Heart left ventricle (tissue), 16 donors: ENCODE results near the gene LIMS2. TPM values are rescaled to one million over a fixed set of nuclear protein-coding genes. Genes with fewer than 3 reads are reported as not detected.

ENCODE experiments used
- ATAC-seq, 4 donors: fragments of 200-7000 bp; cut with Tn5 transposase; one replicate each; pipeline ENCODE4 v1.9.1; 2020 to 2022; ENCODE audit warnings: moderate library complexity in 4 of 4, mild to moderate bottlenecking in 3 of 4, moderate number of reproducible peaks in 1 of 4
- DNase-seq, 5 donors: peaks; one replicate each; pipeline ENCODE4 v3.0.0-alpha.2; 2020
- H3K27ac ChIP-seq, 12 donors: fragments of 200-600 bp; sonication (generic) in 4 of 12; one replicate each; pipeline versions ENCODE4 v1.5.0 to v1.8.0; 2016 to 2022; ENCODE audit warnings: mild to moderate bottlenecking in 2 of 12
- H3K27me3 ChIP-seq, 9 donors: fragments of 200-600 bp; sonication (generic) in 2 of 9; one replicate each; pipeline versions ENCODE4 v1.5.1 to v1.8.0; 2016 to 2022; ENCODE audit warnings: mild to moderate bottlenecking in 3 of 9
- H3K36me3 ChIP-seq, 9 donors: fragments of 200-600 bp; sonication (generic) in 2 of 9; one replicate each; pipeline versions ENCODE4 v1.5.0 to v1.8.0; 2018 to 2022; ENCODE audit warnings: mild to moderate bottlenecking in 2 of 9
- H3K4me1 ChIP-seq, 12 donors: fragments of 200-600 bp; sonication (generic) in 4 of 12; one replicate each; pipeline versions ENCODE4 v1.5.0 to v1.8.0; 2016 to 2022; ENCODE audit warnings: mild to moderate bottlenecking in 3 of 12
- H3K4me3 ChIP-seq, 12 donors: fragments of 200-600 bp; sonication (generic) in 4 of 12; one replicate each; pipeline versions ENCODE4 v1.5.0 to v1.8.0; 2017 to 2022; ENCODE audit warnings: mild to moderate bottlenecking in 9 of 12, moderate library complexity in 4 of 12
- H3K9me3 ChIP-seq, 12 donors: fragments of 200-600 bp; sonication (generic) in 4 of 12; one replicate each; pipeline versions ENCODE4 v1.5.0 to v1.8.0; 2016 to 2022; ENCODE audit warnings: mild to moderate bottlenecking in 1 of 12
- CTCF ChIP-seq, 12 donors: fragments of 200-600 bp; sonication (generic) in 4 of 12; IDR thresholded peaks; one replicate each; pipeline versions ENCODE4 v1.5.0 to v1.8.0; 2018 to 2022; ENCODE audit warnings: antibody characterized with exemption in 12 of 12, mild to moderate bottlenecking in 5 of 12
- POLR2A ChIP-seq, 2 donors: fragments of 450-650 bp; IDR thresholded peaks; one replicate each; pipeline ENCODE4 v1.6.1; 2017; ENCODE audit warnings: antibody characterized with exemption in 2 of 2, mild to moderate bottlenecking in 2 of 2, moderate library complexity in 2 of 2
- WGBS, 4 donors: extraction: QIAGEN DNeasy Blood & Tissue Kit in 2 of 4; methylation state at CpG; one replicate each; pipeline versions ENCODE4 v1.1.5 to v1.1.7; 2013 to 2018; 5-methylcytosine and 5-hydroxymethylcytosine counted together
- intact Hi-C, 10 donors: fragments of 100-400 bp; cut with DNase I; formaldehyde crosslinking; loops; one replicate each; pipeline versions ENCODE4 v1.11.1 to v1.14.2; 2022
- polyA plus RNA-seq, 2 donors: library from polyadenylated mRNA; stranded (reverse); fragments of 200-250 nt; gene quantifications; one replicate each; pipeline ENCODE4 v1.2.3, GENCODE V29; 2013
- total RNA-seq, 9 donors: library from RNA; depleted of rRNA in 2 of 9; stranded (reverse); fragments of >200 nt in 2 of 9; fragmentation: NEBNext Ultra II Directional in 3 of 9; extraction: Animal tissue kit (Norgen Biotek cat#: 25700) in 3 of 9; gene quantifications; one replicate each; pipeline versions ENCODE4 v1.1.0 to v1.2.4, GENCODE V29; 2016 to 2023
- donor health status: ischemic (EF 13 %, LVEDD 7.1; RV severe dilation, severe dysfunction).
- donor health status: healthy with polysubstance abuse.
- donor health status: DM: no; HTN: yes; CAD: no.
- donor health status: DM: no; HTN: no; CAD: no.
- donor health status: ischemic (EF 25% LVEDD 6.9; RV normal size, moderate dysfunction).
- donor health status: ischemic (EF 25% LVEDD 5.7; RV mildly dilated, moderate dysfunction).
- donor health status: healthy.
- donor health status: DM: yes; HTN: yes; CAD: no.
- donor health status: ischemic (EF 35%, LVEDD 5.7; RV mildly dilated, moderate dysfunction).
- donor health status: nonischemic (EF 11% LVEDD 7.7; RV severe dilation, severe dysfunction).
- donor health status: DM: yes; HTN: yes; CAD: no.
- donor health status: PGD.
- donor health status: ischemic (EF 29% LVEDD 5.4; RV normal size, mild dysfunction).
- donor health status: nonischemic (EF 23%, LVEDD 6.1; RV moderate dilation, normal function).

The LIMS2 gene
- total and polyA plus RNA-seq, 11 donors: 97.1 to 293 (median 158) TPM

- TF ChIP-seq CTCF (IDR thresholded peaks at IDR 0.05): no peak
- no peak for TF ChIP-seq POLR2A (IDR thresholded peaks at IDR 0.05)
- Histone ChIP-seq H3K9me3 (no peaks in the 10 kb centered on the region), H3K27ac (peak overlapping the region; percentile 76 to 96 (median 89)), H3K36me3 (peaks cover 0 to 39% (median 22%) of the 10 kb centered on the region in 9 donors), H3K27me3 (no peaks in the 10 kb centered on the region), H3K4me1 (peaks cover 20 to 90% (median 66%) of the 10 kb centered on the region in 12 donors), H3K4me3 (peak overlapping the region in 1 of 12 donors; percentile 1)
- 22 to 37% (median 33%) methylated on average over 8 of the region's 8 CpGs for WGBS, 4 donors
- peak; percentile 11 to 59 (median 20) for ATAC-seq
- DNase-seq: peak; percentile 65 to 78 (median 69)
- intact Hi-C loops: loop anchor here in 3 of 10 donors (5.0 kb wide), 2 partner anchors 35 to 110 kb away; partner anchors contain the start of gene IWS1 (in 1 of the 3)
Measured at GRCh38 chr2:127637725-127638252, 37.5 kb downstream of the LIMS2 start.

- Histone ChIP-seq H3K4me3 (peak overlapping the region in 1 of 12 donors; percentile 1), H3K27me3 (no peaks in the 10 kb centered on the region), H3K9me3 (no peaks in the 10 kb centered on the region), H3K4me1 (peaks cover 20 to 90% (median 66%) of the 10 kb centered on the region in 12 donors), H3K27ac (peak overlapping the region; percentile 76 to 96 (median 89)), H3K36me3 (peaks cover 0 to 38% (median 22%) of the 10 kb centered on the region in 9 donors)
- peak in 2 of 4 donors; percentile 0 to 8 for ATAC-seq
- no peak for TF ChIP-seq POLR2A (IDR thresholded peaks at IDR 0.05)
- TF ChIP-seq CTCF (IDR thresholded peaks at IDR 0.05): no peak
- DNase-seq: peak in 1 of 5 donors; percentile 30
- intact Hi-C loops: loop anchor here in 3 of 10 donors (5.0 kb wide), 2 partner anchors 35 to 110 kb away; partner anchors contain the start of gene IWS1 (in 1 of the 3)
- 53 to 72% (median 61%) methylated on average over 6 to 13 of the region's 13 CpGs for WGBS, 4 donors
Measured at GRCh38 chr2:127637236-127637630, 38.1 kb downstream of the LIMS2 start.

- H3K27me3 ChIP-seq: no peaks in the 10 kb centered on the region
- DNase-seq (peak in 1 of 5 donors; percentile 31), ATAC-seq (no peak)
- peaks cover 20 to 90% (median 68%) of the 10 kb centered on the region in 12 donors for H3K4me1 ChIP-seq
- no peak overlapping the region for H3K4me3 ChIP-seq
- peaks cover 0 to 31% (median 16%) of the 10 kb centered on the region in 9 donors for H3K36me3 ChIP-seq
- peak overlapping the region; percentile 76 to 96 (median 89) for H3K27ac ChIP-seq
- 88 to 94% (median 91%) methylated on average over 16 to 33 of the region's 33 CpGs for WGBS, 4 donors
- intact Hi-C loops: loop anchor here in 3 of 10 donors (5.0 kb wide), 2 partner anchors 36 to 109 kb away; partner anchors contain the start of gene IWS1 (in 1 of the 3)
- H3K9me3 ChIP-seq: no peaks in the 10 kb centered on the region
- TF ChIP-seq POLR2A (IDR thresholded peaks at IDR 0.05) (no peak), CTCF (IDR thresholded peaks at IDR 0.05) (no peak)
Measured at GRCh38 chr2:127636248-127637235, 38.8 kb downstream of the LIMS2 start.
